ENCODE data around the gene VILL.

Gene VILL

DNA sequence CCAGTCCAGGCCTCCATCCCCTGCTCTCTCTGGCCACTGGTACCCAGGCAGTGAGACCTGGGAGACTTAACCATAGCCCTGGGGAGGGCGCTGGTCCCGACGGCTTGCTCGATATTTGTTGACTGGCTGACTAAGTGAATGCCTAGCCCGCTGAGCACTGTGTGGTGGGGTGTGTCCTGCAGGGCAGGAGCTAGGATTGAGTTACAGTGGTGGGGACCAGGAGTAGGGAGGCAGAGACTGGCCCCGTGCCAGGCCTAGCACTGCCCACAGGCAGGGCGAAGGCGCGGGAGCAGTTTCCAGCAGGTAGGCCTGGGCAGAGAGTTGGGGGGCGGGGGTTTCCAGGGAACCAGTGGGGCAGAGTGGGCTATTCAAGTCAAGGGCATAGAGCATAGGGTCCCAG lies at the start of gene VILL:
Gene VILL, plus strand, starts transcription at position 260 of the 400 bp plus-strand sequence. CDS start 2,887 bp downstream, outside the sequence.
- DNase-seq: no peak

DNA sequence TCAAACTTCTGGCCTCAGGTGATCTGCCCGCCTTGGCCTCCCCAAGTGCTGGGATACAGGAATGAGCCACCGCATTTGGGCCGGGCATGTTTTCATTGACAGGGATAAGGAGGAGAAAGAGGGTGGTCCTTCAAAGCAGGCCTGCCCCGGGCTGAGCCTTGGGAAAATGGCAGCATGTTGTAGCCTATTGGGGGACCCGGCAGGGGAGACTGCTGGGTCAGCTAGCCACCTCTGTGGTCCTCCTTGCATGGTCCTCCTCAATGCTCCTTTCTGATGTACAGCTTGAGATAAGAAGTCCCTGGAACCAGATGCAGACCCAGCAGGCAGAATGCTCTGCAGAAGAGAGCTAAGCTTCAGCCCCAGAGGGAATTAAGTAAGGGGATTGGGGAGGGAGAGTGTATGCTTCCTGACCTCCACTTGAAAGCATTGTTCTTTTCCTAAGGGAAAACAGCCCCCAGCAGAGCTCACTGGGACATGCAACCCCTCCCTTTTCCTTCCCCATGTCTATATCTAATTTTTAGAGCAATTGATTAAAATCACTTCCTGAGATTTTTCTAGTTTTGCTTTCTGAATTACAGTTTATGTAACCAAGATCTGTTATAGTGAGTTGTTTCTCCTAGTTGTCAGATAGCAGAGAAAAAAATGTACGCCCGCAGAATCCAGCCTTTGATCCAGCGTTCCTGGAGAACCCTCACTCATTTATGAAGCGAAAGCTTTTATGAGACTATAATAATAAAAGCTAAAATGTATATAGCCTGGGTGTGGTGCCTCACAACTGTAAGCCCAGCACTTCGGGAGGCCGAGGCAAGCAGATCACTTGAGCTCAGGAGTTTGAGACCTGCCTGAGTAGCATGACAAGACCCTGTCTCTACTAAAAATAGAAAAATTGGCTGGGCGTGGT lies 48.7 kb upstream of the VILL start:
- DNase-seq: no peak

DNA sequence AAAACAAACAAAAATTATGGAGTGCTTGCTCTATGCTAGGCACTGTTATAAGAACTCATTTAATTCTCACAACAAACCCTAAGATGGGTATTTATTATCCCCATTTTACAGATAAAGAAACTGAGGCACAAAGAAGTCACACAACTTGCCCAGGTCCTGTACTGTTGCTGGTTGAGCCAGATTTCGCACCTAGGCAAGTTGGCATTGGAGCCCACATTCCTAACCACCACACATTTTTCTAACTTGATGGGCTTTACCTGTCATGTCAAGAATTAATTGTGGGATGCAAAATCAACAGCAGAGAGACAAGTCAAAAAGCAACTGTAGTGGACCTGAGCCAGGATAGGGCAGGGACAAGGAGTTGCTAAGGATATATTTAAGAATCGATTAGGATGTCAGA lies 47.9 kb upstream of the VILL start:
- no peak for DNase-seq

DNA sequence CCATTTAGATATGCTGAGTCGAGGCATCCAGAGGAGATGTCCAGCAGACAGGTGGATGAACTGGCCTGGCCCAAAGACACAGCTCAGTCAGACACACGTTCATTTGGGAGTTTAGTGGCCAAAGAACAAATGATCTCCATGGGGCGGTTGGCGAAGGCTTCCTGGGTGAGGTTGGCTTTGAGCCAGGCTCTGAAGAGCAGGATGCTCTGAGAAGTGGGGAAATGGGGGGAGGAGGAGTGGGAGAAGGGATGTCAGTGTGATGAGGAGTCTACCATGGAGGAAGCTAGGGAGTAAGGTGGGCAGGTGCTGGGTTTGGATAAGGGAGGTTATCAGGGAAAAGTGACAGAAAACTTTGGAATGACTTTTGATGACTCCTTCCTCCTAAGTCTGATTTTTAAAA lies 47.5 kb upstream of the VILL start:
- DNase-seq: no peak

DNA sequence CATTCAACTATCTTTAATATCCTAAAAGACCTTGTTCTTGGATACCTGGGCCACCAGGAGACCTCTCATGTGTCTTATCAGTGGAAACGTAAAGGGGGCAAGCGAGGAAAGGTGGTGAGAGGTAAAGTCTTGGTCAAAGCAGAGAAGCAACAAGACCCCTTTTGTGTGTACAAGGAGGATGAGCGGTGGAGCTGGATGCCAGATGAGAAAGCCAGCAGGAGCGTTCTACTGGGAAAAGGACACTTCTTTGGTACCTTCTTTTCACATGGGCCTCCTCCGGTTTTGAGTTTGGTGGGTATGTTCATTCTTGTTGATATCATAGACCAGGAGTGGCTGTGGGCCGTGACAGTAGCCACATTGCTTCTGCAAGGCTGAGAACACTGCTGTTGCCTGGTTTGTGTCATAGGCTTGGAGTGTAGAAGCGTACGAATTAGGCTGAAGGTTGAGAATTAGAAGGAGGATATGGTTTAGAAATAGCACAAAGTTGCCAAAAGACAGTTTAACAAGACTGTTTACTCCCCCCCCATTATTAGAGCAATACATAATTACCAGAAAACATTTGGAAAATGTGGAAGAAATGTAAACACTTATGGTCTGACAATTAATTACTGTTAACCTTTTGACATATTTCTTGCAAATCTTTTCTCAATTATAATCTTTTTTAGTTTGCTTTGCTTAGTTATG lies 46.8 kb upstream of the VILL start:
- no peak for DNase-seq

DNA sequence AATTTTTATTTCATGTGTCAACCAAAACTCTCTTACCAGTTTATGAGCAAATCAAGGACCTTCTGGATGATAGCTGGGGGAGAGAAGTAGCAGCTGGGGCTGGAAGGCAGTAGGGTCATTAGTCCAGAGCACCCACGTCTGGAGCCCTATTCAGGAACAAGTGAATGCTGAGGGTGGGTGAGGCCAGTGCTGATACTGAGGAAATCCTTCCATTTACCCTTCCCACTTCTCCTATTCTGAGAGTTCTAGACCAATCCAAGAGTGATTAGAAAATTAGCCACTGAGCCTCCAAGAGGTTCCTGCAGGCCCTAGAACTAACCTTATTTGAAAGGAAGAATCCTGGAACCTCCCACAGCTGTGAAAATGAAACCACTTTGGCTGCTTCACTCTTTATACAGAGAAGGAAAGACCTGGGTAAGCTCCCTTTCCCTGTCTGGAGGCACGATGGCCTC lies 46.2 kb upstream of the VILL start:
- no peak for DNase-seq

DNA sequence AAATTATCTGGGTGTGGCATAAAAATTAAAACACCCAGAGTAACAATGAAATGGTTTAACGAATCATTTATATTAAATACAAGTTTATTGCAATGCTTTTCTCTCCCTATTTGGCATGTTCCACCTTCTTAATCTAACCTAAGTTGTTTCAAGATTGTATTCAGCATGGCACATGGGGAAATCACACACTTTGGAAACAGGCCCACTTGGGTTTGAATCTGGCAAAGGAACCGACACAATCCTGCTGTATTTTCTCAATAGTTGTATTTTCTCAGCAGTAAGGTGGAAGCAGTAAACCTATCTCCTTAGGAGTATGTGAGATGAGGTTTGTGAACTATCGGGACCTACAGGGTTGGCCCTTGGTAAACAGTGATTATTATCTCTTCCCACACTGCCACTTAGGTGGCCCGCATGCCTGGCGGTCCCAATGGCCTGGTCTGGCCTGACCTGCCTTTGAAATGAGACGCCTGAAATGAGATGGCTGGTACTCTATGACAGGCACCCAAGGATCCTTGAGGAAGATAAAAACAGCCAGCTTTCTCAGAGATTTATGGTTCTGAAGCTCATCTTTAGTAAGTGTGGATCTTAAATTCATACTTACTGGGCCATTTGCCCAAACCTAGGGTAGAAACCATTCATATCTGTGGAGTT lies 45.3 kb upstream of the VILL start:
- DNase-seq: no peak

DNA sequence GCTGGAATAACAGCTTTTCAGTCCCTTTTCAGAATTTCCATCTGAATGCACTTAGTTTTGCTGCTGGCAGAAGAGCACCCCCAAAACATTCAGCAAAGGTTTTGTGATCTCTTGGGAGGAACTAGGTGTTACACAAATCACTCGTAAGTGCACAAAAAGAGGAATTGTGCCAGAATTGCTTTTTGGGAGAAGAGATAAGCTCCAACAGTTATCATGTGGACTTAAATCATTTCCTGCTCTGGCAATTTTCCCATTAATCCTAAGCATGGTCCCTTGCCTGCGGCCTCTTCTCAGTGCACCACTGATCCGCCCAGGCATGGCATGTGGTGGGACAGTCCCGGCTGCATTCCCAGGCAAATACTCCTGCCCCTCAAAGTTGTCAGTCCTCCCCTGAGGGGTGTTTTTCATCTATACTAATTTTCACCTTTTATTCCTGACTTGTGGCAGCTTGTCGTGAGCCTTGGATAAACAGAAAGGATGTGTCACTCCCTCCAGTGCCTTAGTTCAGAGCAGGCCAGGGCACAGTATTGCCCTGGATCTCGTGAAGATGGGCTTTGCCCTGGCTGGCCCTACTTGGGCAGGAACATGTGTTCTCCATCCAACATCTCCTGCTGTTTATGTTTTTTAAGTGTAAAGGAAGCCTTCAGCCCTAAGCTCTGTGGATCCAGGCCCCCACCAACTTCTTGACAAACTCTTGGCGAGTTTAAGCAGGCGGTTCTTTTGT lies 44.6 kb upstream of the VILL start:
- DNase-seq: peak; percentile 19

DNA sequence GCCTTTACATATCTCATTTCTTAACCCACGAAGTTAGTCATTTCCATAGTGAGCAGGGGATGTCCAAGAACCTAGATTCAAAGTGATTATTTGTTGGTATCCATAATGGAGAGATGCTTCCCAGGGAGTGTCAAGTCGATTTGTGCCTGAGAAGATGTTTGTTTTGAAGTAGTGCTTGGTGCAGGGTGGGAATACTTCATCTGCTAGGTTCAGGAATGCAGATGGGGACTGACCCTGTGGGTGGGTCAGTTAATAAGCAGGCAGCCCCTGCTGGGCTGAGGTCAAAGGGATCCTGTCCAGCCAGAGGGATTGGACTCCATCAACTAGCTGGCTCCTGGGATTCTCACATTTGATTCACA lies 44.1 kb upstream of the VILL start:
- DNase-seq: no peak

DNA sequence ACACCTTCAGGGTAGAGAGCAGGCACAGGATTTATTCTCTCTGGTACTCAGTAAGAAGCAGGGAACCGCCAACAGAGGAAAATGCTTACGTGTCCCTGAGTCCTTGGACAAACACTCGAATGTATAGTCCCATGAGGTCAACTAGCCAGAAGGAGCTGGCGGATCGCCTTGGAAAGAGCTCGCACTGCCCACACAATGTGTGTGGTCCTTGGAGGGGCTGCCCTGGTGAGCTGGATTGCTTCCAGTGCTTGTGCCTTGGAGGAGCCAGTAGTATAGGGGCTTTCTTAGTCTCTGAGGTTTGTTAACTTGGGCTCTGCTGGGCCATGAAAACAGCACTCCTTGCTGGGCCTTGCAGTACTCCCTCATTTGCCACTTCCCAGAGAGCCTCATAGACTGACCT lies 40.7 kb upstream of the VILL start:
- no peak for DNase-seq

DNA sequence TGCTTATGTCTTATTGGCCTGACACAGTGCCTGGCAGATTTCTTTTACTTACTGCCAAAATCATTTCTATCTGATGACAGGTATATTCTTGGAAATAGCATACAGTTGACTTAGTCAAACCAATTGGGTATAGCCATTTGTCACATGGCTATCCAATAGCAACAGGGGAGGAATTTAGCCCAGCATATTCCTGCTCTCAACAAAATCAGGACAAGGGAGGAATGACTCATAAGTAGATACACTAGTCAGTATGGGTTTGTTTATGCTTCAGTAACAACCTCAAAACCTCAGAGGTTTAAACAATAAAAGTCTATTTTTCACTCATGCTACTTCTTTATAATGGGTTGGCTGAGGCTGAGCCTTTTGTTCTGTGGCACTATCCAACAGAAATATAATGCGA lies 38.0 kb upstream of the VILL start:
- no peak for DNase-seq

DNA sequence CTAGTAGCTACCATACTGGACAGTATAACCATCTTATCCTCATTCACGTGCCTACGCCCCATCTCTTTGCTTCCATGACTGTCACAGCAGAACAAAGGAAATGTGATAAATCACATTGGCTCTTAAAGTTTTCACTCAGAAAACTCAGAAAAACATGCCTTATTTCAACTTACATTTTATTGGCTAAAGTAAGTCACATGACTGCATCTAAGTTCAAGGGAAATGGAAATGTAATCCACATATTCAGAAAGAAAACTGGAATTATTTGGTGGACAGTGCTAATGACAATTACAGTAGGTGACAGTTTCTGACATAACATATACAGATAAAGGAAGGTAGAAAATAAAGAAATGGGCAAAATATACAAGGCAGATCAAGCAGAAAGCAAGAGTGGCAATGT lies 37.4 kb upstream of the VILL start:
- no peak for DNase-seq

DNA sequence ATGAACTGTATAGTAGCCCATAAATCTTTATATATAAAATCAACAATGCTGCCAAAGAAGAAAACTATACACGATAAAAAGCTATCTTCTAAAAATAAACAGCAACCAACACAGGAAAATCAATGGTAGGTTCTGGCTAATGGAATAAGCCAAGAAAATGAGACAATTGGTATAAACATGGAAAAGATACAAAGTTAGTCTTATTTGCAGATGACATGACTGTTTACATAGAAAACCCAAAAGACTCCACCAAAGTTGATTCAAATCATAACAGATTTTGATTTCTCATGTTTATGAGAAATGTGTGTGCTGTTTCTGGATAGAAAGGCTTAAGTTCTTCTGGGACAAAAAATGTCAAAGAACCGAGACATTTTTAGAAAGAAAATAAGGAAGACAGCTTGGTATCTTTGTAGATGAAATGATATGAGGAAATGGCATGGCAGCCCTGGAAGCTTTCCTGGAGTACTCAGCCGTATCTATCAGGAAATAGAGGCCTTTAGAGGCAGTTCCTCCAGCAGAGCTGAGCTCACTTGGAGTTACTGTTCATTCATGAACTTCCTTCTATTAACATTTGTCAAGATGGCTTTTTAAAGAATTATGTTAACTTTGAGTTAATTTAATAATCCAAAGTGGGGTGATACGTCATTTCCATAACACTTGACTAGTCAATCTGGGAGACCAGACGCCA lies 36.7 kb upstream of the VILL start:
- DNase-seq: no peak

DNA sequence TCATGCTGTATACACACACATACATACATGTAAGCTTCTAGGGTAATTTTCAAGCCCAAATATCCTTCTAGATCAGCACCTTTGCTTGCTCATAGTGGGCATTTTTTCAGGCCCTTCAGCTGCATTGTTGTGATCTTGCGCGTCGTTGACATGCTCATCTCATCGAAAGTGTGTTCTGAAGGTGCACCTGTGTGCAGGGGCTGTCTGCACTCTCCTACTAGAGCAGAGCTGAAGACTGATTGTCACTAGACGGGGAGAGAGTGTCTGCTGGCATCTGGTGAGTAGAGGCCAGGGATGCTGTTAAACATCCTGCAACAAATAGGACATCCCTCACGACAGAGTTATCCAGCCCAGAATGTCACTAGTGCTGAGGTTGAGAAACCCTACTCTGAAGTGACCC lies 35.7 kb upstream of the VILL start:
- no peak for DNase-seq

DNA sequence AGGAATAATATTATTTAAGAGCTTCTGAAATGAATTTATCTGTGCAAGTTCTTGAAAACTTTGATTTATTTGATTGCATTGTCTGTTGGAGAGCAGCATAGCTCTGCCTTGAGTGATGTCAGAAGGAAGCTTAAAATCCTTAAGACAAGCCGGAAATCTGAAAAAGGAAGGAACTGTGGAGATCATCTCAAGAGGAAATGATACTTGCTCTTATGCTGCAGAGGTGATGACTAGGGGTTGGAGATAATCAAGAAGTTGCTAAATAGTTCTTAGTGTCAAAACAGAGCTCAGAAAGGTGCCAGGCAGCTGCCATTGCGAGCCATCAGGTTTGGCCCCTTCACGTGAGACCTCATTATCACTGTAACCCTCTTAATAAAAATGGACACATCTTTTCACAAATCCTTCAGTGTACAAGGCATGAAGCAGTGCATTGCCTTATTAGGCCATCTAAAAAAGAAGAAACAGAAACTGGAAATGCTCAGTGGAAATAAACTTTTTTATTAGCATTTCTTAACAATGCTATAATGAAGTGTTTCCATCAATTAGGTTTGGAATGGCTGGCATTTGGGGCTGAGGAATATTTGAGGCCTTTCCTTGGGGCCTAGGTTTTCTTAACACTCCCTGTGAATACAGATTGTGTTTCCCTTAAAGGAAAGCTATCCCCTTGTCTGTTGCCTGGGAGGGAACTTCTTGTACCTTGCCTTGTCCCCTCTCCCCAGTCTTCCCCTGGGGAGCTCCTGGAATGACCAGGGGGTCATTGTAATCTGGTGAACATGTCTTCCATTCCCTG lies 34.5 kb upstream of the VILL start:
- DNase-seq: no peak

DNA sequence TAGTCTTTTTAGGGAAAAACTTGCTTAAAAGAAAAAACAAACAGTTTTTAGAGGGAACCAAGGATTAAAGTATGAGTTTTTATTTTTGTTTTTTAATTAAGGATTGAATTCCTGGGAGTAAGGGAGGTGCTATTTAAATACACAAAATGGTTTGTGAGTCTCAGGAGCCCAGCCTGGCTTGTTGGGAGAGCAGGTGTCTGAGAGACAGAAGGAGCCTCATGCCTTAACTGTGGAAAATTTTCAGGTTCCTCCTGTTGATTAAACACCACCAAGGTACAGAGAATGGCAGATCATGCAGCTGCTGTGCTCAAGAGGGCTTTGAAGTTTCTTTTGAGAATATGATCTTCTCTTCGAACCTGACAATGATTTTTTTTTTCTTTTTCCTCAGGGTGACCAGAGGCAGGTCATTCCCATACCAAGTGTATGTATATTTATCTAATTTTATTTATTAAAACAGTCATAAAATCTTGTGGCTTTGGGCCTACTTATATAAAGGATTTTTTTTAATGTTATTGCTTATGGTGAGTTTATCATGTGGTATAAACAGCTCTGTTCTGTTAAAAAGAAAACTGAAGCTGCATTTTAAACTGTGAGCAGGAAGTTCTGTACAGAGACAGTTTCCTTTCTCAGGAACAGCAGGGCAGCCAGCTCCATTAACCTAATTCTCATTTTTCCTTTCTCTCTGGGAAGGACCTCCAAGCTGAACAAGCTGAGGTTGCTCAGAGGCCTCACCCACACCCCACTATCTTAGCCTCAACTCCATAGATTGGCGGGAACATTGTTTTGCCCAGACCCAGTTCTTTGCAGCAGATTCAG lies 33.7 kb upstream of the VILL start:
- no peak for DNase-seq

DNA sequence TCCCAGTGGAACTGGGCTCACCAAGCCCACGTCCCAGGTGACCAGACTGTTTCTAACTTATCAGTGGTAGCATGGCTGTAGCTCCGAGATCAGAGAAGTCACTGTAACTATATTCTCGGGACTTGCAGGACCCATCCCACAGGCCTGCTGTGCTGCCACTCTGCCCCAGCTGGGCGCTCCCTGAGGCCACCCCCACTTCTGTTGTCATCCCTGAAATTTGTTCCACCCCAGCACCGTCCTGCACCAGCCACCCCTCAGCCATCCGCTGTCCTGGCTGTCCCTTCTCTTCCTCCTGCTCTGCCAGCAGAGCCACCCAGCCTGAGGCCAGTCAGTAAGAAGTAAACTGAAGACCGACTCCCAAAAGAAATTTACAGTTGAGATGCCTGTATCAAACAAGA lies 33.0 kb upstream of the VILL start:
- DNase-seq: no peak

DNA sequence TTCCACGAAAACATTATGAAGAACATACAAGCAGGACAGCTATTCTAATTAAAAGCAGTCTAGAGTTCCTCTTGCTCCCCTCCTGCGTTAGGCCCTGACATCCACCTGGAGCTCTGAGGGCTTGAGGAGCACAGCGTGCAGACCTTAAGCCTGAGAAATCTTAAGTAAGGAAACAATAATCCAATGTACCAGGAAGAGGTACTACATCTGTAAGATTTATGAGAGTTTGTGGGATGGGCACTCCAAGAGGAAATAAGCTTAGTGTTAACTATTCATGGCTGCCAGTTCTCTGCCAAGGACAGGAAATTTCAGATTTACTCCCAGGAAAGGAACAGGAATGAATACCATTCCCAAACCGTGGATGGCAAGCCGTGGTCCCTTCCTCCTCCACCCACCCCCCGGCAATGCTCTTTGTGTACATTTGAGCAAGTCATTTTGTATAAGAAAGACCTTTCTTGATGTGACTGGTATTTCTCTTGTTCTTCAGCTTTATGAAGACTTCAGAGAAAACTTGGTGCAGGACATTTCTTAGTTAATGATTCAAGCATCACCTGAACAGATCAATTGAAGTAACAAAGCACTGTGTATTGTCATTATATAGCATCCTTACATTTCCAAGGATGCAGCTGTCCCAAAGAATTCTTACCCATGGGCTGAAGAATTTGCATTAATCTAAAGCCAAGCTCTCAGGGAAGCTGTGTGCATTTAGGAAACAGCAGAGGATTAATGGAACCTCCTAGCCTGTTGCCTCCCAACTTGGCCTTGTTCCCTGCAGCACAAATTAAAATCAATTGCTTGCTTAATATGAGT lies 28.8 kb upstream of the VILL start:
- no peak for DNase-seq

DNA sequence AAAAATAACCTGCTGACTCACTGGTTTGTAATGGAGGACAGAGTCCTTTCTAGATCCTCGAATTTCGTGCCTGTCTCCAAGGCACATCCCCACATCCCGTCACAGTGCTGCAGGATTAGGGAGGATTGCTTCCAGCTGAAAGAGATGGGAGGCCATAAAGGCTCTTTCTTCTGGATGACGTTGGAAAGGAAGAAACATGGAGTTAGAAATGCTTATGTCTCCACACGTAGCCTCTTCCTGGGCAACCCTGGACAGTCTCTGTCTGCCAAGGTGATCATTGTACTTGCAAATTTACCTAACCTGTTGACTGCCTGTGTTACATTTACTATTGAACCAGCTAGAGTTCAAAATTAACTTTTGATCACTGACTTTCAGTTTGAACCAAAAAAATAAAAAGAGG lies 27.6 kb upstream of the VILL start:
- DNase-seq: no peak

DNA sequence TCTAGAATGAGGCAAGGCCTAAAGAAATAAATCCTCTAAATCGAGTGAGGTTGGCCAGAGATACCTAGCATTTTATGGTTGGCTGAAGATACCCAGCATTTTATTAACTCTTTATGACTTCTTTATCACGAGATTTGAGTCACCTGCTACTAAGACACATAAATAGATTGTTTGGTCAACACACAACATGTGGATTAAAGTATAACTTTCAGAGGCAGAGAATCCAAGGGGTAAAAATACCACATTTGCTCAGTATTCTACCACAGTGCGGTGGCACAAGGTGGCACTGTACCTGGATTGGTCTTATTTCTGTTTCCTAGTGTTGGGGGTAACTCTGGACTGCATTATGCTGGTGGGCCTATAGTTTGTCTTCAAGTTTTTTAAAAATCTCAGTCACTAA lies 27.0 kb upstream of the VILL start:
- no peak for DNase-seq
